Left renal cortex interstitium (tissue), 4 donors: ENCODE measurements around the gene OR3A3. TPM values are rescaled to one million over a fixed set of nuclear protein-coding genes. Genes with fewer than 3 reads are reported as not detected.

ENCODE experiments used
- DNase-seq, 4 donors: peaks; one replicate each; pipeline ENCODE4 v3.0.0-alpha.2; 2013; ENCODE audit warnings: low read depth in 4 of 4, low spot score in 2 of 4, missing footprints in 1 of 4
- polyA plus RNA-seq, 4 donors: library from polyadenylated mRNA; unstranded; fragments of 120-200 nt; gene quantifications; one replicate each; pipeline ENCODE4 v1.2.1, GENCODE V29; 2013; ENCODE audit not compliant: insufficient read length in 4 of 4

OR3A3 gene
- polyA plus RNA-seq, 4 donors, result 0.05 to 0.25 (median 0.12) TPM

DNA sequence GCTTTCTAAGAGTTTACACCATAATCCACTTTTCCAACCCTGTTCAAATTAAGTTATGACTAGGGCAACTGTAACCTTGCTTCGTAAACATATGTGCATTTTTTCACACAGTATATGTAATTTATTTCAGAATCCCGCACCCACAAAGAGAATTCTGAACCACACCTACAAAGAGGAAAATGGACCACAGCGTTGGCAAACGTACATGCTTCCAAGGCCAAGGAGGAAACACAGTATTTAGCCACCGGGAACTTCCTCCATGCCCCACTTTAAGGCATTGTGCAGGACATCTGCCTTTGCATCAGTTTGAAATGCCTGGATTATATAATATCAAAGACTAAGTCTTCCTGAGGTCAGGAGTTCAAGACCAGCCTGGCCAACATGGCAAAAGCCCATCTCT is 58.4 kb downstream of the OR3A3 start:
- DNase-seq, result no peak

DNA sequence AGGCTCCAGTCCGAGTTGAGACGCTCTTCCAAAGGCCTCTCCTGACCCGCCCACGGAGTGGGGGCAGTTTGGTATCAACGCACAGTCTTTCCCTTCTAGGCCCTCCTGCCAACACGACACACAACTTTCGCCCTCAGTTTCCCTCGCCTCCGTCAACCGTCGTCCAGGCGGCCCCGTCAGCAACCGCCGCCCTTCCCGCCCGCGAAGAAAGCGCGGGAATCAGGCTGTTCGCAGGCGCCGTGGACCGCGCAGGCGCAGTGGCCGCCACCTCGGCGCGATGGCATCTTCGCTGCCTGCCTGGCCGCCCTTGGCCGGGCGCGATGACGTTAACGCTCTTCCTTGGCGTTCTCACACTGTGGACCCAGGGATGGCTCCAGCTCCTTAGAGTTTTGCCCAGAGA is 60.4 kb downstream of the OR3A3 start, which contains the start of gene SPATA22:
TSS of gene SPATA22 (minus strand) at position 221 of the 400 bp plus-strand sequence. CDS start 2,494 bp downstream, outside the sequence.
- no peak for DNase-seq

DNA sequence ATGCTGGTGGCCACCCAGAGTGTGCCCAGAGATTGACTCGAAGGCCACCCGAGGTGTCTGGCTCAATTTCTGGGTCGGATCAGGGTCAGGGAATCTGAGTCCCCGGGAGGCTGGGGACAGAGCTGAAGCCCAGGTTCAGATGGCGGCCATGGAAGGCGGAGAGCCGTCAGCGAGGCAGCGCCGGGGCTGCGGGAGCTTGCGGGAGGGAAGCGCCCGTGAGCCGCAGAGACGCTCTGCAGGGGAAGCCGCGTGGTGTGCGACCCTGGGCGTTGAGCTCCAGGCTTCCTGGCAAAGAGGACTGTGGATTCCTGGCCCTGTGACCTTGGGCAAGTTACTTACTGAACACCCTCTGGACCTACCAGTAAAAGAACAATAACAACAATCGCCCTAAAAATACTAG is 61.0 kb downstream of the OR3A3 start:
- DNase-seq, result no peak

Other genes starting within 250 kb of the OR3A3 start
- gene OR1A2, start 213.9 kb upstream of the OR3A3 start, polyA plus RNA-seq, result not detected
- gene OR1A1, start 203.7 kb upstream of the OR3A3 start, polyA plus RNA-seq, result under 1 TPM in 2 of 4 donors, not detected in 2; 0.05 to 0.11 TPM
- under 1 TPM in 3 of 4 donors, not detected in 1; 0.14 to 0.19 (median 0.16) TPM for gene OR3A1, start 113.0 kb upstream of the OR3A3 start, polyA plus RNA-seq
- gene OR3A2, start 25.1 kb upstream of the OR3A3 start, polyA plus RNA-seq, result under 1 TPM; 0.16 to 0.81 (median 0.49) TPM
- gene OR1E1, start 13.0 kb upstream of the OR3A3 start, polyA plus RNA-seq, result under 1 TPM in 2 of 4 donors, not detected in 2; 0.10 to 0.13 TPM
- gene OR1E2, start 22.5 kb downstream of the OR3A3 start, polyA plus RNA-seq, result not detected
- 1 to 10 TPM in 2 of 4 donors, not detected in 2; 1.4 to 2.4 TPM for gene SPATA22, start 60.4 kb downstream of the OR3A3 start, polyA plus RNA-seq
- 10 to 100 TPM; 20.4 to 32.9 (median 30.2) TPM for gene ASPA, start 64.6 kb downstream of the OR3A3 start, polyA plus RNA-seq
- gene TRPV3, start 146.4 kb downstream of the OR3A3 start, polyA plus RNA-seq, result 1 to 10 TPM in 3 of 4 donors, under 1 TPM in 1; 0.64 to 1.7 (median 1.3) TPM
- gene TRPV1, start 198.0 kb downstream of the OR3A3 start, polyA plus RNA-seq, result 10 to 100 TPM in 2 of 4 donors, 1 to 10 TPM in 2; 6.0 to 12.9 (median 9.7) TPM
- gene SHPK, start 224.9 kb downstream of the OR3A3 start, polyA plus RNA-seq, result 10 to 100 TPM; 12.6 to 19.1 (median 18.2) TPM
- 10 to 100 TPM; 19.9 to 24.8 (median 21.9) TPM for gene CTNS, start 225.4 kb downstream of the OR3A3 start, polyA plus RNA-seq